ENCODE data around the gene FAM118B. TPM values are rescaled to one million over a fixed set of nuclear protein-coding genes. Genes with fewer than 3 reads are reported as not detected.

Gene FAM118B
- polyA plus RNA-seq, 1 of the 3 experiments (the other 2 are of a cell fraction) = 19.5 TPM

GRCh38 chr11:126165757-126166156, 45.8 kb upstream of the FAM118B start:
- 89% methylated on average over 9 of the region's 10 CpGs for WGBS (ENCODE audit: low lambda C conversion rate)
- H3K9me3 ChIP-seq = no peaks in the 10 kb centered on the region
- H3K27ac ChIP-seq (ENCODE audit: low read depth in 2 of 2, low read length in 1 of 2) = no peak overlapping the region; a peak in 1 of 4 replicates
- TF ChIP-seq FOXM1 (IDR thresholded peaks at IDR 0.05; ENCODE audit: low read depth) (no peak), FOSL2 (IDR thresholded peaks at IDR 0.05; ENCODE audit: borderline replicate concordance, low read depth) (no peak), RXRA (IDR thresholded peaks at IDR 0.05; ENCODE audit: borderline replicate concordance, low read depth) (no peak), REST (IDR thresholded peaks at IDR 0.05; ENCODE audit: low read depth, low read length) (no peak), TEAD4 (IDR thresholded peaks at IDR 0.05; ENCODE audit: borderline replicate concordance, insufficient read depth) (no peak), IRF3 (IDR thresholded peaks at IDR 0.05; ENCODE audit: low read depth, low read length) (no peak), RAD21 (IDR thresholded peaks at IDR 0.05; ENCODE audit: low read length) (no peak), CHD2 (IDR thresholded peaks at IDR 0.05; ENCODE audit: low read length, partially characterized antibody) (no peak), SMC3 (IDR thresholded peaks at IDR 0.05; ENCODE audit: low read depth, low read length) (no peak), GATA2 (CRISPR knock-in tag; IDR thresholded peaks at IDR 0.05) (no peak), YY1 (IDR thresholded peaks at IDR 0.05; ENCODE audit: low read depth) (no peak), MAX (IDR thresholded peaks at IDR 0.05; ENCODE audit: low read depth) (no peak), GABPA (IDR thresholded peaks at IDR 0.05; ENCODE audit: low read depth) (no peak)
- ChIA-PET CTCF (interaction anchor here (1.4 to 2.5 kb wide), 3 partner anchors 28 to 243 kb away, joined by 6 to 12 read pairs (median 7); no protein-coding TSS in a partner anchor), POLR2A (no interaction called here)
- peaks cover 9 to 41% of the 10 kb centered on the region in 2 experiments; a peak in 3 of 4 replicates for H3K4me1 ChIP-seq (ENCODE audit: control insufficient read depth in 1 of 2, insufficient read depth in 2 of 2, low read depth in 1 of 2, low read length in 1 of 2)
- H3K79me2 ChIP-seq (ENCODE audit: insufficient read depth) = no peaks in the 10 kb centered on the region
- H3F3A ChIP-seq (replicated peaks; ENCODE audit: insufficient read depth) = no peaks in the 10 kb centered on the region
- H3K9me2 ChIP-seq = no peaks in the 10 kb centered on the region
- DNase-seq = no peak
- no peak overlapping the region for H3K4me2 ChIP-seq
- H2AFZ ChIP-seq (ENCODE audit: low read depth) = no peak overlapping the region
- H3K9ac ChIP-seq = no peak overlapping the region
- H3K4me3 ChIP-seq (ENCODE audit: low read depth in 2 of 2, low read length in 1 of 2) = no peak overlapping the region
- no peaks in the 10 kb centered on the region for H3K36me3 ChIP-seq (replicated peaks in 1 of 2; ENCODE audit: control insufficient read depth in 1 of 2, insufficient read depth in 2 of 2, low read length in 1 of 2)
- no peaks in the 10 kb centered on the region for H4K20me1 ChIP-seq (ENCODE audit: insufficient read depth)
- H3K27me3 ChIP-seq (ENCODE audit: insufficient read depth) = no peaks in the 10 kb centered on the region
